Body of pancreas (tissue), 4 donors: ENCODE measurements around the gene NDUFB4.

Source experiments
- POLR2A ChIP-seq, 3 donors: fragments of 450-650 bp; IDR thresholded peaks; one replicate each; pipeline ENCODE4 v1.6.1; 2016; ENCODE audit warnings: antibody characterized with exemption in 3 of 3, mild to moderate bottlenecking in 2 of 3
- TF ChIP-seq, protein P1 (sequence below), 7 experiments: fragments of 450-650 bp in 4 of 7; fragments of 200-600 bp in 3 of 7; sonication (generic) in 3 of 7; IDR thresholded peaks; one replicate each; pipeline ENCODE4 v1.5.1; 2016 to 2019; ENCODE audit warnings: antibody characterized with exemption in 7 of 7

DNA sequence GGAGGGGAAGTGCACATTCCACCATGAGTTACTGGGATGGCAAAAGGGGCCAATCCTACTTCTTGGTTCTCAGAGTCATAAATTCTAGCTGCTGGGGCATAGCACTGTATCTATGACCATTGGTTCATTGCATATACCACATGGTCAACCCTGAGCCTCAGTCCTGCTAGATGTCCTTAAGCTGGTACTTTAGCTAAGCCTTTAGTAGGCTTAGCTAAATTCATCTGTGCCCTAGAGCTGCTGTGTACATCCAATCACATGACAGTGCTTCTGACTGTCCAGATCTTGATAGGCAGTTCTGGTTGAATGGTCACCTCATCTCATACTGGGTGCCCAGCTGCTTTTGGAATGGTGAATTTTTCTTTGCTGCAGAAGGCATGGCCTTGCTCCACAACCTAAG, 8.2 kb downstream of the NDUFB4 start:
- TF ChIP-seq, protein P1, sequence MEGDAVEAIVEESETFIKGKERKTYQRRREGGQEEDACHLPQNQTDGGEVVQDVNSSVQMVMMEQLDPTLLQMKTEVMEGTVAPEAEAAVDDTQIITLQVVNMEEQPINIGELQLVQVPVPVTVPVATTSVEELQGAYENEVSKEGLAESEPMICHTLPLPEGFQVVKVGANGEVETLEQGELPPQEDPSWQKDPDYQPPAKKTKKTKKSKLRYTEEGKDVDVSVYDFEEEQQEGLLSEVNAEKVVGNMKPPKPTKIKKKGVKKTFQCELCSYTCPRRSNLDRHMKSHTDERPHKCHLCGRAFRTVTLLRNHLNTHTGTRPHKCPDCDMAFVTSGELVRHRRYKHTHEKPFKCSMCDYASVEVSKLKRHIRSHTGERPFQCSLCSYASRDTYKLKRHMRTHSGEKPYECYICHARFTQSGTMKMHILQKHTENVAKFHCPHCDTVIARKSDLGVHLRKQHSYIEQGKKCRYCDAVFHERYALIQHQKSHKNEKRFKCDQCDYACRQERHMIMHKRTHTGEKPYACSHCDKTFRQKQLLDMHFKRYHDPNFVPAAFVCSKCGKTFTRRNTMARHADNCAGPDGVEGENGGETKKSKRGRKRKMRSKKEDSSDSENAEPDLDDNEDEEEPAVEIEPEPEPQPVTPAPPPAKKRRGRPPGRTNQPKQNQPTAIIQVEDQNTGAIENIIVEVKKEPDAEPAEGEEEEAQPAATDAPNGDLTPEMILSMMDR (IDR thresholded peaks at IDR 0.05) = no peak
- TF ChIP-seq POLR2A (IDR thresholded peaks at IDR 0.05) = no peak
